T-helper 2 cell treated with Interferon-gamma antibody and Interleukin-4, amounts not matched to agents 5 μg/mL and 100 μg/mL, for 36 hours (primary cell): ENCODE results near the gene GGA1.

Experiments used
- DNase-seq: peaks from one replicate; pipeline ENCODE4 v3.0.0; 2021; ENCODE audit warnings: low spot score
- H3K27ac Mint-ChIP-seq: one replicate; pipeline ENCODE4 v1.8.0; 2021; ENCODE audit warnings: mild to moderate bottlenecking, mixed read lengths
- H3K27me3 Mint-ChIP-seq: one replicate; pipeline ENCODE4 v1.8.0; 2021; ENCODE audit warnings: low read depth, mixed read lengths
- H3K36me3 Mint-ChIP-seq: one replicate; pipeline ENCODE4 v1.8.0; 2021; ENCODE audit warnings: low read depth, mixed read lengths
- H3K4me1 Mint-ChIP-seq: one replicate; pipeline ENCODE4 v1.8.0; 2021; ENCODE audit warnings: low read depth, mixed read lengths
- H3K4me3 Mint-ChIP-seq: one replicate; pipeline ENCODE4 v1.8.0; 2022; ENCODE audit warnings: mild to moderate bottlenecking, moderate library complexity, mixed read lengths
- H3K9me3 Mint-ChIP-seq: one replicate; pipeline ENCODE4 v1.8.0; 2021; ENCODE audit warnings: mixed read lengths

Gene GGA1

GRCh38 chr22:37566903-37567798 lies 41.5 kb upstream of the GGA1 start:
- H3K27me3 Mint-ChIP-seq, result peaks cover 50% of the 10 kb centered on the region

GRCh38 chr22:37568012-37568411 lies 40.6 kb upstream of the GGA1 start:
- DNase-seq, result no peak
- Mint-ChIP-seq H3K9me3 (no peaks in the 10 kb centered on the region), H3K27me3 (peaks cover 42% of the 10 kb centered on the region), H3K4me3 (no peak overlapping the region), H3K36me3 (no peaks in the 10 kb centered on the region), H3K27ac (no peak overlapping the region), H3K4me1 (peaks cover 13% of the 10 kb centered on the region)

More at GRCh38 chr22:37566903-37567798, 41.5 kb upstream of the GGA1 start:
- Mint-ChIP-seq H3K36me3 (no peaks in the 10 kb centered on the region), H3K9me3 (no peaks in the 10 kb centered on the region), H3K4me3 (peak overlapping the region; percentile 46), H3K4me1 (peaks cover 13% of the 10 kb centered on the region), H3K27ac (peak overlapping the region; percentile 11)
- peak; percentile 88 for DNase-seq

GRCh38 chr22:37568448-37569008 lies 40.1 kb upstream of the GGA1 start:
- DNase-seq, result no peak
- H3K9me3 Mint-ChIP-seq, result no peaks in the 10 kb centered on the region
- H3K36me3 Mint-ChIP-seq, result no peaks in the 10 kb centered on the region
- no peak overlapping the region for H3K27ac Mint-ChIP-seq
- peaks cover 13% of the 10 kb centered on the region for H3K4me1 Mint-ChIP-seq
- H3K4me3 Mint-ChIP-seq, result no peak overlapping the region
- peaks cover 42% of the 10 kb centered on the region for H3K27me3 Mint-ChIP-seq

GRCh38 chr22:37569009-37569920 lies 39.4 kb upstream of the GGA1 start:
- Mint-ChIP-seq H3K27me3 (peaks cover 34% of the 10 kb centered on the region), H3K4me1 (peaks cover 13% of the 10 kb centered on the region), H3K9me3 (no peaks in the 10 kb centered on the region), H3K4me3 (no peak overlapping the region), H3K27ac (no peak overlapping the region), H3K36me3 (no peaks in the 10 kb centered on the region)
- DNase-seq, result no peak

GRCh38 chr22:37569921-37570660 lies 38.5 kb upstream of the GGA1 start:
- no peak for DNase-seq
- H3K4me1 Mint-ChIP-seq, result peaks cover 13% of the 10 kb centered on the region
- H3K36me3 Mint-ChIP-seq, result no peaks in the 10 kb centered on the region
- peaks cover 29% of the 10 kb centered on the region for H3K27me3 Mint-ChIP-seq
- no peak overlapping the region for H3K27ac Mint-ChIP-seq
- no peaks in the 10 kb centered on the region for H3K9me3 Mint-ChIP-seq
- H3K4me3 Mint-ChIP-seq, result no peak overlapping the region

GRCh38 chr22:37570661-37570976 lies 38.0 kb upstream of the GGA1 start:
- H3K4me3 Mint-ChIP-seq, result no peak overlapping the region
- H3K27ac Mint-ChIP-seq, result no peak overlapping the region
- H3K4me1 Mint-ChIP-seq, result peaks cover 13% of the 10 kb centered on the region
- no peaks in the 10 kb centered on the region for H3K36me3 Mint-ChIP-seq
- DNase-seq, result no peak
- peaks cover 25% of the 10 kb centered on the region for H3K27me3 Mint-ChIP-seq
- no peaks in the 10 kb centered on the region for H3K9me3 Mint-ChIP-seq

- no peak overlapping the region for H3K27ac Mint-ChIP-seq
- no peak for DNase-seq
- no peaks in the 10 kb centered on the region for H3K9me3 Mint-ChIP-seq
- H3K4me3 Mint-ChIP-seq, result no peak overlapping the region
- peaks cover 22% of the 10 kb centered on the region for H3K27me3 Mint-ChIP-seq
- H3K36me3 Mint-ChIP-seq, result no peaks in the 10 kb centered on the region
- H3K4me1 Mint-ChIP-seq, result peaks cover 11% of the 10 kb centered on the region
Observed at GRCh38 chr22:37571258-37571991, 37.2 kb upstream of the GGA1 start.

- Mint-ChIP-seq H3K9me3 (no peaks in the 10 kb centered on the region), H3K4me3 (no peak overlapping the region), H3K4me1 (peaks cover 7% of the 10 kb centered on the region), H3K27me3 (peaks cover 20% of the 10 kb centered on the region), H3K36me3 (no peaks in the 10 kb centered on the region), H3K27ac (no peak overlapping the region)
- no peak for DNase-seq
Observed at GRCh38 chr22:37571992-37572373, 36.7 kb upstream of the GGA1 start.

GRCh38 chr22:37575490-37576003 lies 33.1 kb upstream of the GGA1 start:
- H3K27ac Mint-ChIP-seq, result no peak overlapping the region
- H3K4me1 Mint-ChIP-seq, result peaks cover 6% of the 10 kb centered on the region
- peaks cover 16% of the 10 kb centered on the region for H3K27me3 Mint-ChIP-seq

GRCh38 chr22:37578002-37578401 lies 30.6 kb upstream of the GGA1 start:
- Mint-ChIP-seq H3K36me3 (no peaks in the 10 kb centered on the region), H3K9me3 (no peaks in the 10 kb centered on the region), H3K27ac (no peak overlapping the region), H3K4me1 (peaks cover 7% of the 10 kb centered on the region), H3K4me3 (no peak overlapping the region), H3K27me3 (peaks cover 21% of the 10 kb centered on the region)
- DNase-seq, result no peak

More at GRCh38 chr22:37575490-37576003, 33.1 kb upstream of the GGA1 start:
- no peak for DNase-seq
- no peaks in the 10 kb centered on the region for H3K9me3 Mint-ChIP-seq
- no peaks in the 10 kb centered on the region for H3K36me3 Mint-ChIP-seq
- H3K4me3 Mint-ChIP-seq, result no peak overlapping the region

- Mint-ChIP-seq H3K4me3 (no peak overlapping the region), H3K27ac (no peak overlapping the region), H3K4me1 (peaks cover 7% of the 10 kb centered on the region), H3K36me3 (no peaks in the 10 kb centered on the region), H3K27me3 (peaks cover 19% of the 10 kb centered on the region), H3K9me3 (no peaks in the 10 kb centered on the region)
- DNase-seq, result no peak
Observed at GRCh38 chr22:37581504-37581903, 27.1 kb upstream of the GGA1 start.

GRCh38 chr22:37582526-37582925 lies 26.1 kb upstream of the GGA1 start:
- no peak for DNase-seq
- H3K4me1 Mint-ChIP-seq, result peaks cover 7% of the 10 kb centered on the region
- H3K9me3 Mint-ChIP-seq, result no peaks in the 10 kb centered on the region
- no peak overlapping the region for H3K4me3 Mint-ChIP-seq
- H3K36me3 Mint-ChIP-seq, result no peaks in the 10 kb centered on the region
- no peak overlapping the region for H3K27ac Mint-ChIP-seq
- H3K27me3 Mint-ChIP-seq, result peaks cover 19% of the 10 kb centered on the region
